GM12801 (cell line): ENCODE data around the gene APOA1.

Experiments
- TF ChIP-seq, protein P1 (sequence below): IDR thresholded peaks from one replicate; pipeline ENCODE4 v1.5.1; 2011; ENCODE audit warnings: control low read depth; ENCODE audit not compliant: insufficient read length; ENCODE audit errors: extremely low read depth

Gene APOA1

GRCh38 chr11:116788975-116789374 lies 48.4 kb downstream of the APOA1 start:
- TF ChIP-seq, protein P1, sequence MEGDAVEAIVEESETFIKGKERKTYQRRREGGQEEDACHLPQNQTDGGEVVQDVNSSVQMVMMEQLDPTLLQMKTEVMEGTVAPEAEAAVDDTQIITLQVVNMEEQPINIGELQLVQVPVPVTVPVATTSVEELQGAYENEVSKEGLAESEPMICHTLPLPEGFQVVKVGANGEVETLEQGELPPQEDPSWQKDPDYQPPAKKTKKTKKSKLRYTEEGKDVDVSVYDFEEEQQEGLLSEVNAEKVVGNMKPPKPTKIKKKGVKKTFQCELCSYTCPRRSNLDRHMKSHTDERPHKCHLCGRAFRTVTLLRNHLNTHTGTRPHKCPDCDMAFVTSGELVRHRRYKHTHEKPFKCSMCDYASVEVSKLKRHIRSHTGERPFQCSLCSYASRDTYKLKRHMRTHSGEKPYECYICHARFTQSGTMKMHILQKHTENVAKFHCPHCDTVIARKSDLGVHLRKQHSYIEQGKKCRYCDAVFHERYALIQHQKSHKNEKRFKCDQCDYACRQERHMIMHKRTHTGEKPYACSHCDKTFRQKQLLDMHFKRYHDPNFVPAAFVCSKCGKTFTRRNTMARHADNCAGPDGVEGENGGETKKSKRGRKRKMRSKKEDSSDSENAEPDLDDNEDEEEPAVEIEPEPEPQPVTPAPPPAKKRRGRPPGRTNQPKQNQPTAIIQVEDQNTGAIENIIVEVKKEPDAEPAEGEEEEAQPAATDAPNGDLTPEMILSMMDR: no peak

GRCh38 chr11:116788534-116788933 lies 48.9 kb downstream of the APOA1 start:
- TF ChIP-seq, protein P1: no peak

GRCh38 chr11:116787786-116788486 lies 49.5 kb downstream of the APOA1 start, which contains the start of gene ZPR1:
Gene ZPR1 (minus strand): TSS chr11:116788023. CDS start chr11:116787990, 33 bp downstream.
- TF ChIP-seq, protein P1: no peak

DNA sequence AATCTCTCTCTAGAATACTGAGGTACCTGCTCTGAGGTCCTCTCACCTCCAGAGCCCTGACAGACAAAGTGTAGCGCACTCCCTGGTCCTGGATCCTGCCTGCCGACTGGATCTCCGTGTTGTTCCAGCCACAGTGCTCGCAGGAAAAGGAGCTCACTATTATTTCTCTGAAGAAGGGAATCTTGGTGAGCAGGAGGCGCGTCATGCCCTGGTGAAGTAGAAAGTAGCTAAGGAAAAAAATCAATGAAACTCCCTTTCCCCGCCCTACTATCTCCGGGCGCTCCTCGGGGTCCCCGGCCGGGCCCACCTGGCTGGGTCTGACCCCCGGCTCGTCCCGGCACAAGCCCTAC lies 50.0 kb downstream of the APOA1 start:
- TF ChIP-seq, protein P1: no peak

DNA sequence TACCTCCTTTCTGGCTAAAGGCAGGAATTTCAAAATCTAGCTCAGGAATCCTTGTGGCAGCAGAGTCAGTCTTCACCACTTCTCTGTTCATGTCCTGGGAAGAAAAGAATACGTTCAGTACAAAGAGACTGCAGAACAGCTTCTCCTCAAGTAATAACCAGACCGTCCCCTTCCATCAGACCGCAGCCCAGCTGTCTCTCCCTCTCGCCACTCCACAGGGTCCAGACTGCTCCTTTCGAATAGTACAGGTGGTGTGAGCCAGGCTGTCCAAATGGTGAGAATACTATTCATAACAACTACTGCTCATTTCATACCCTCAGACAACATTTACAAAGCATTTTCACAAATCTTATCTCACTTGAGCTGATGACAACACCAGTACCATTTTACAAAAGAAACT lies 50.5 kb downstream of the APOA1 start:
- TF ChIP-seq, protein P1: no peak

DNA sequence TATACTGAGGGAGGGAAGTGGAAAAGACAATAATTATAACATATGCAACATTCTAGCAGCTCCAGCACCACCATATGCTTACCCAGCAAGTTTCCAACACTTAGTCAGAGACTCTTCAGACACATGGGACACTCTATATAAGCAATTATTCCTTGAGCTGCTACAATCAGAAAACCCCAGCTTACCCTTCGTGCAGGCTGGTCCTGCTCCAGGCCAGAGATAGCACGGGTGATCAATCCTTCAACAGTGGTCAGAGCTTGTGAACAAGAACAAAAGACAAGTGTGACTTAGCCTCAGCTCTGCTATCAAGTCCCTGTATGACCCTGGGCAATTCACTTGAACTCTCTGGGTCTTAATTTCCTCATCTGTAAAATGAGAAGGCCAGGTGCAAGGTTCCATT lies 51.1 kb downstream of the APOA1 start:
- TF ChIP-seq, protein P1: no peak
